HFFc6 (cell line): Measurements from ENCODE around the gene HELZ. TPM values are rescaled to one million over a fixed set of nuclear protein-coding genes. Genes with fewer than 3 reads are reported as not detected.

ENCODE experiments used
- DNase-seq: peaks from one replicate; pipeline ENCODE4 v3.0.0-alpha.2; 2018
- H3K27ac Mint-ChIP-seq: 2 replicates; pipeline ENCODE4 v1.8.0; 2020; ENCODE audit warnings: mild to moderate bottlenecking, mixed read lengths
- H3K27me3 Mint-ChIP-seq: 2 replicates; pipeline ENCODE4 v1.8.0; 2021; ENCODE audit warnings: mild to moderate bottlenecking, moderate library complexity, mixed read lengths; ENCODE audit not compliant: insufficient read depth
- H3K36me3 Mint-ChIP-seq: 2 replicates; pipeline ENCODE4 v1.8.0; 2021; ENCODE audit warnings: low read depth, mixed read lengths
- H3K4me1 Mint-ChIP-seq: 2 replicates; pipeline ENCODE4 v1.8.0; 2020; ENCODE audit warnings: low read depth, mixed read lengths
- H3K4me3 Mint-ChIP-seq: 2 replicates; pipeline ENCODE4 v1.8.0; 2020; ENCODE audit warnings: mild to moderate bottlenecking, moderate library complexity, mixed read lengths
- H3K9me3 Mint-ChIP-seq: 2 replicates; pipeline ENCODE4 v1.8.0; 2020; ENCODE audit warnings: mild to moderate bottlenecking, mixed read lengths
- CTCF ChIP-seq: fragments of 200-600 bp; sonication (generic); IDR thresholded peaks from 2 replicates; pipeline ENCODE4 v1.5.0; 2021; ENCODE audit warnings: antibody characterized with exemption, mild to moderate bottlenecking
- total RNA-seq, 6 experiments: library from RNA; stranded (reverse); fragmentation: NEBNext Ultra II Directional; extraction: Animal tissue kit (Norgen Biotek cat#: 25700); gene quantifications; 2 replicates in 1 of 6; 3 replicates in 5 of 6; pipeline ENCODE4 v1.2.3, GENCODE V29; 2021

HELZ gene
- total RNA-seq, 6 experiments from 2014 or later: 36.0 to 46.2 (median 38.4) TPM

GRCh38 chr17:67079491-67079890 lies 165.5 kb downstream of the HELZ start:
- Mint-ChIP-seq H3K4me1 (no peaks in the 10 kb centered on the region), H3K9me3 (no peaks in the 10 kb centered on the region), H3K36me3 (no peaks in the 10 kb centered on the region; the same call in 1 of the 2 replicates), H3K27me3 (no peaks in the 10 kb centered on the region), H3K27ac (no peak overlapping the region), H3K4me3 (no peak overlapping the region)
- no peak for DNase-seq
- no peak for TF ChIP-seq CTCF

- Mint-ChIP-seq H3K9me3 (no peaks in the 10 kb centered on the region), H3K4me1 (no peaks in the 10 kb centered on the region), H3K4me3 (no peak overlapping the region), H3K27ac (no peak overlapping the region), H3K36me3 (peaks cover 5% of the 10 kb centered on the region), H3K27me3 (no peaks in the 10 kb centered on the region)
- no peak for DNase-seq
- no peak for TF ChIP-seq CTCF
Measured at GRCh38 chr17:67078292-67078691, 166.7 kb downstream of the HELZ start.

GRCh38 chr17:67076290-67076689 lies 168.7 kb downstream of the HELZ start:
- TF ChIP-seq CTCF: no peak
- Mint-ChIP-seq H3K4me3 (no peak overlapping the region), H3K9me3 (no peaks in the 10 kb centered on the region), H3K27me3 (peaks cover 2% of the 10 kb centered on the region), H3K4me1 (no peaks in the 10 kb centered on the region), H3K36me3 (peaks cover 16% of the 10 kb centered on the region), H3K27ac (no peak overlapping the region)
- no peak for DNase-seq

GRCh38 chr17:67074781-67075180 lies 170.2 kb downstream of the HELZ start:
- no peak for DNase-seq
- TF ChIP-seq CTCF: no peak
- no peaks in the 10 kb centered on the region for H3K9me3 Mint-ChIP-seq
- H3K4me3 Mint-ChIP-seq: no peak overlapping the region
- no peak overlapping the region for H3K27ac Mint-ChIP-seq
- peaks cover 22% of the 10 kb centered on the region for H3K36me3 Mint-ChIP-seq
- no peaks in the 10 kb centered on the region for H3K4me1 Mint-ChIP-seq
- peaks cover 2% of the 10 kb centered on the region for H3K27me3 Mint-ChIP-seq

- Mint-ChIP-seq H3K27ac (no peak overlapping the region), H3K4me3 (no peak overlapping the region), H3K36me3 (peaks cover 22% of the 10 kb centered on the region), H3K9me3 (no peaks in the 10 kb centered on the region), H3K4me1 (no peaks in the 10 kb centered on the region), H3K27me3 (peaks cover 2% of the 10 kb centered on the region)
- DNase-seq: no peak
- TF ChIP-seq CTCF: no peak
Measured at GRCh38 chr17:67072885-67073284, 172.1 kb downstream of the HELZ start.

- H3K27ac Mint-ChIP-seq: no peak overlapping the region
- H3K36me3 Mint-ChIP-seq: peaks cover 22% of the 10 kb centered on the region
- no peaks in the 10 kb centered on the region for H3K4me1 Mint-ChIP-seq
- DNase-seq: no peak
- H3K27me3 Mint-ChIP-seq: peaks cover 6% of the 10 kb centered on the region
- H3K4me3 Mint-ChIP-seq: no peak overlapping the region
- H3K9me3 Mint-ChIP-seq: no peaks in the 10 kb centered on the region
- TF ChIP-seq CTCF: no peak
Measured at GRCh38 chr17:67071595-67071994, 173.4 kb downstream of the HELZ start.
